Left ventricle myocardium inferior (tissue), 1 donor: ENCODE data around the gene CILP. TPM values are rescaled to one million over a fixed set of nuclear protein-coding genes. Genes with fewer than 3 reads are reported as not detected.

Experiments used
- DNase-seq: peaks from one replicate; pipeline ENCODE4 v3.0.0-alpha.2; 2020
- H3K27ac ChIP-seq: fragments of 200-600 bp; replicated peaks from 2 replicates; pipeline ENCODE4 v1.8.0; 2021
- H3K27me3 ChIP-seq: fragments of 200-600 bp; 2 replicates; pipeline ENCODE4 v1.8.0; 2021; ENCODE audit warnings: low read depth
- H3K36me3 ChIP-seq: fragments of 200-600 bp; 2 replicates; pipeline ENCODE4 v1.8.0; 2021
- H3K4me1 ChIP-seq: fragments of 200-600 bp; 2 replicates; pipeline ENCODE4 v1.8.0; 2021
- H3K4me3 ChIP-seq: fragments of 200-600 bp; 2 replicates; pipeline ENCODE4 v1.8.0; 2021; ENCODE audit warnings: mild to moderate bottlenecking, moderate library complexity
- H3K9me3 ChIP-seq: fragments of 200-600 bp; replicated peaks from 2 replicates; pipeline ENCODE4 v1.8.0; 2021
- intact Hi-C: fragments of 100-400 bp; cut with micrococcal nuclease; formaldehyde crosslinking; loops from one replicate; pipeline ENCODE4 v1.11.0; 2022
- total RNA-seq: library from RNA; stranded (reverse); fragmentation: NEBNext Ultra II Directional; extraction: Animal tissue kit (Norgen Biotek cat#: 25700); gene quantifications from one replicate; pipeline ENCODE4 v1.2.1, GENCODE V29; 2021
- TF ChIP-seq, protein P1 (sequence below): fragments of 200-600 bp; IDR thresholded peaks from 2 replicates; pipeline ENCODE4 v1.8.0; 2021; ENCODE audit warnings: antibody characterized with exemption, mild to moderate bottlenecking, borderline replicate concordance
- donor health status: DM: no; HTN: yes; CAD: no; lungs with severe emphysema.

The CILP gene
- total RNA-seq, 1 donor from 2014 or later = 7.3 TPM

- Histone ChIP-seq H3K27me3 (no peaks in the 10 kb centered on the region), H3K9me3 (no peaks in the 10 kb centered on the region), H3K4me1 (peaks cover 11% of the 10 kb centered on the region), H3K4me3 (no peak overlapping the region), H3K36me3 (peaks cover 87% of the 10 kb centered on the region), H3K27ac (no peak overlapping the region)
- DNase-seq = no peak
- TF ChIP-seq, protein P1, sequence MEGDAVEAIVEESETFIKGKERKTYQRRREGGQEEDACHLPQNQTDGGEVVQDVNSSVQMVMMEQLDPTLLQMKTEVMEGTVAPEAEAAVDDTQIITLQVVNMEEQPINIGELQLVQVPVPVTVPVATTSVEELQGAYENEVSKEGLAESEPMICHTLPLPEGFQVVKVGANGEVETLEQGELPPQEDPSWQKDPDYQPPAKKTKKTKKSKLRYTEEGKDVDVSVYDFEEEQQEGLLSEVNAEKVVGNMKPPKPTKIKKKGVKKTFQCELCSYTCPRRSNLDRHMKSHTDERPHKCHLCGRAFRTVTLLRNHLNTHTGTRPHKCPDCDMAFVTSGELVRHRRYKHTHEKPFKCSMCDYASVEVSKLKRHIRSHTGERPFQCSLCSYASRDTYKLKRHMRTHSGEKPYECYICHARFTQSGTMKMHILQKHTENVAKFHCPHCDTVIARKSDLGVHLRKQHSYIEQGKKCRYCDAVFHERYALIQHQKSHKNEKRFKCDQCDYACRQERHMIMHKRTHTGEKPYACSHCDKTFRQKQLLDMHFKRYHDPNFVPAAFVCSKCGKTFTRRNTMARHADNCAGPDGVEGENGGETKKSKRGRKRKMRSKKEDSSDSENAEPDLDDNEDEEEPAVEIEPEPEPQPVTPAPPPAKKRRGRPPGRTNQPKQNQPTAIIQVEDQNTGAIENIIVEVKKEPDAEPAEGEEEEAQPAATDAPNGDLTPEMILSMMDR = no peak
- intact Hi-C loops = no loop called here
These were observed 35.8 kb downstream of the CILP start for GRCh38 chr15:65175511-65175910.

DNA sequence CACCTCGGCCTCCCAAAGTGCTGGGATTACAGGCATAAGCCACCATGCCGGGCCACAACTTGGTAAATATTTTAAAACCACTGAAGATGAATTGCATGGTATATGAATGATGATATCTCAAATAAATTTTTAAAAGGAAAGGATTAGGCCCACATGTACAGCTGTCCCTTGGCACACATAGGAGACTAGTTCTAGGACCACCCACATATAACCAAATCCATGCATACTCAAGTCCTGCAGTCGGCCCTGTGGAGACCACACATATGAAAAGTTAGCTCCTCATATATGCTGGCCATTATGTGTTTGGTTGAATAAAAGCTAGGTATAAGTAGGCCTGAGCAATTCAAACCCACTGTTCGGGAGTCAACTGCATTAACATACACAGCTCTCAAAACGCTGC lies 36.8 kb downstream of the CILP start:
- no peak for DNase-seq
- Histone ChIP-seq H3K4me3 (no peak overlapping the region), H3K4me1 (peaks cover 3% of the 10 kb centered on the region), H3K27me3 (no peaks in the 10 kb centered on the region), H3K27ac (no peak overlapping the region), H3K9me3 (no peaks in the 10 kb centered on the region), H3K36me3 (peaks cover 93% of the 10 kb centered on the region)
- TF ChIP-seq, protein P1 = no peak
- intact Hi-C loops = no loop called here

DNA sequence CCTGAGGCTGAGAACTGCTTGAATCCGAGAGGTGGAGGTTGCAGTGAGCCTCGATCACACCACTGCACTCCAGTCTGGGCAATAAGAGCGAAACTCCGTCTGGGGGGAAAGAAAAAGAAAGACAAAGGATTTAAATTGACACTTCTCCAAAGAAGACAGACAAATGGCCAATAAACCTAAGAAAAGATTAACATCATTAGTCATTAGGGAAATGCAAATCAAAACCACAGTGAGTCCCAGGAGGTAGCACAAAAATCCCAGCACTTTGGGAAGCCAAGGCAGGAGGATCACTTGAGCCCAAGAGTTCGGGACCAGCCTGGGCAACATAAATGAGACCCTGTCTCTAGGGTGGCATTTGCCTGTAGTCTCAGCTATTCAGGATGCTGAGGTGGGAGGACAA lies 38.7 kb downstream of the CILP start:
- Histone ChIP-seq H3K27ac (no peak overlapping the region), H3K4me3 (no peak overlapping the region), H3K36me3 (peaks cover 84% of the 10 kb centered on the region), H3K9me3 (no peaks in the 10 kb centered on the region), H3K27me3 (no peaks in the 10 kb centered on the region), H3K4me1 (no peaks in the 10 kb centered on the region)
- intact Hi-C loops = no loop called here
- no peak for DNase-seq
- TF ChIP-seq, protein P1 = no peak

DNA sequence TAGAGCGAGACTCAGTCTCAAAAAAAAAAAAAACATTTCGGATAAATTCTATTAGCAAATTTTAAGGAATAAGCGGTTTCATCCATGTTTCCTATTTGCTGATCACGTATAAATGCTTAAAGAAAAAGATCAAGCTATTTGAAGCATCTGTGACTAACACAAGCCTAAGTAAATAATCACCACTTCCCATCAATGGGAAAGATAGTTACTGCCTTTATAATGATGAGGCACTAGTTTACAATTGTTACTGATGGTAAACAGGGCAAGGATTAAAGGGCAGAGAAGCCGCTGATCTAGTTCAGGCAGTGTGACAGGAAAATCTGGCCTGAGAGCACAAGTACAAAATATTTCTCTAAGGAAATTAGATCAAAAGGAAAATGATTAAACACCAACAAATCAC lies 39.8 kb downstream of the CILP start:
- Histone ChIP-seq H3K27me3 (no peaks in the 10 kb centered on the region), H3K4me3 (no peak overlapping the region), H3K27ac (no peak overlapping the region), H3K36me3 (peaks cover 78% of the 10 kb centered on the region), H3K4me1 (peaks cover 2% of the 10 kb centered on the region), H3K9me3 (no peaks in the 10 kb centered on the region)
- DNase-seq = no peak
- TF ChIP-seq, protein P1 = no peak
- intact Hi-C loops = no loop called here

DNA sequence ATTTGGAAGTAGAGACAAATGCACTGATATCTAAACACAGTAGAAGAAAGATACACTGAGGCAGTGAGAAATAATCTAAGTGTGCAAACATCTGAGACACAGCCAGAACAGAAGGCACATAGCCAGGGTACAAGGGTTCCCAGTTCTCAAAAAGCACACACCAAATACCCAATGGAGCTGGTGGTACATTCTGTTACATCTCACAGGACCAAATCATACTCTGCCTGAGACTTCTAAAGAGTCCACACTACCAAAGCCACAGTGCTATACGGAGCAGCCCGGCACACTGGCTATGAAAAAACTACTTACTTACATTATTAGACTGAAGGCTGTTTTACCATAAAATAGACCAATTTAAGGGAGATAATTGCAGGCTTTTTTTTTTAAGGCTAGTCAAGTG lies 45.4 kb downstream of the CILP start:
- TF ChIP-seq, protein P1 = no peak
- intact Hi-C loops = no loop called here
- Histone ChIP-seq H3K27ac (no peak overlapping the region), H3K4me3 (no peak overlapping the region), H3K9me3 (no peaks in the 10 kb centered on the region), H3K4me1 (peaks cover 14% of the 10 kb centered on the region), H3K27me3 (no peaks in the 10 kb centered on the region), H3K36me3 (peaks cover 55% of the 10 kb centered on the region)
- DNase-seq = no peak

GRCh38 chr15:65164139-65164538 lies 47.1 kb downstream of the CILP start:
- intact Hi-C loops = no loop called here
- Histone ChIP-seq H3K9me3 (no peaks in the 10 kb centered on the region), H3K36me3 (peaks cover 42% of the 10 kb centered on the region), H3K4me3 (no peak overlapping the region), H3K27me3 (no peaks in the 10 kb centered on the region), H3K4me1 (peaks cover 14% of the 10 kb centered on the region), H3K27ac (no peak overlapping the region)
- DNase-seq = no peak
- TF ChIP-seq, protein P1 = no peak
